Coronary artery (tissue), 2 donors: Measurements from ENCODE around the gene ARHGAP44.

ENCODE experiments used
- DNase-seq: peaks from one replicate; pipeline ENCODE4 v3.0.0-alpha.2; 2017; ENCODE audit warnings: low spot score
- H3K27ac ChIP-seq, 2 donors: fragments of 200-600 bp; sonication (generic); one replicate each; pipeline ENCODE4 v1.5.1; 2016 to 2019
- H3K4me3 ChIP-seq: fragments of 200-600 bp; sonication (generic); 2 replicates; pipeline ENCODE4 v1.5.1; 2016; ENCODE audit warnings: mild to moderate bottlenecking, moderate library complexity
- TF ChIP-seq, protein P1 (sequence below): fragments of 200-600 bp; sonication (generic); IDR thresholded peaks from one replicate; pipeline ENCODE4 v1.5.1; 2019; ENCODE audit warnings: antibody characterized with exemption

Gene ARHGAP44

GRCh38 chr17:12850996-12851395 lies 61.7 kb downstream of the ARHGAP44 start:
- Histone ChIP-seq H3K27ac (no peak overlapping the region), H3K4me3 (no peak overlapping the region)
- TF ChIP-seq, protein P1, sequence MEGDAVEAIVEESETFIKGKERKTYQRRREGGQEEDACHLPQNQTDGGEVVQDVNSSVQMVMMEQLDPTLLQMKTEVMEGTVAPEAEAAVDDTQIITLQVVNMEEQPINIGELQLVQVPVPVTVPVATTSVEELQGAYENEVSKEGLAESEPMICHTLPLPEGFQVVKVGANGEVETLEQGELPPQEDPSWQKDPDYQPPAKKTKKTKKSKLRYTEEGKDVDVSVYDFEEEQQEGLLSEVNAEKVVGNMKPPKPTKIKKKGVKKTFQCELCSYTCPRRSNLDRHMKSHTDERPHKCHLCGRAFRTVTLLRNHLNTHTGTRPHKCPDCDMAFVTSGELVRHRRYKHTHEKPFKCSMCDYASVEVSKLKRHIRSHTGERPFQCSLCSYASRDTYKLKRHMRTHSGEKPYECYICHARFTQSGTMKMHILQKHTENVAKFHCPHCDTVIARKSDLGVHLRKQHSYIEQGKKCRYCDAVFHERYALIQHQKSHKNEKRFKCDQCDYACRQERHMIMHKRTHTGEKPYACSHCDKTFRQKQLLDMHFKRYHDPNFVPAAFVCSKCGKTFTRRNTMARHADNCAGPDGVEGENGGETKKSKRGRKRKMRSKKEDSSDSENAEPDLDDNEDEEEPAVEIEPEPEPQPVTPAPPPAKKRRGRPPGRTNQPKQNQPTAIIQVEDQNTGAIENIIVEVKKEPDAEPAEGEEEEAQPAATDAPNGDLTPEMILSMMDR, result no peak
- DNase-seq, result no peak

GRCh38 chr17:12851901-12852435 lies 62.7 kb downstream of the ARHGAP44 start:
- no peak for DNase-seq
- Histone ChIP-seq H3K4me3 (no peak overlapping the region), H3K27ac (no peak overlapping the region)
- TF ChIP-seq, protein P1, result no peak

GRCh38 chr17:12853921-12854320 lies 64.6 kb downstream of the ARHGAP44 start:
- no peak for DNase-seq

DNA sequence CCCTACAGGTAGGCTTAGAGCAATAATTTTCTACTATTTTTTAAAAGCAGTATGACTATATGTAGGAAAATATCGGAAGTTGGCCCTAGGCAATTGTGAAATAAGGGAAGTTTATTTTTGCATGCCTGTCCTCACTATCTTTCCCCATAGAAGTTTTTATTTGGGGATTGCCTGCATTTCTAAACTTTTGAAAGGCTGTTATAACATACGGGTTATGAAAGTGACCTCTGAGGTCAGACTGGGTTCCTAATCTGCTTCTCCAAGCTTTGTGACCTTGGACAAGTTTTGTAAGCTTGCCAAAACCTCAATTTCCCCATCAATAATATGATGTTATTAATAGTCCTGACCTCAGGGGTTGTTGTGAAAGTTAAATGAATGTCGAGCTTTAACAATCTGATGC lies 67.1 kb downstream of the ARHGAP44 start:
- TF ChIP-seq, protein P1, result no peak
- DNase-seq, result no peak
- Histone ChIP-seq H3K27ac (no peak overlapping the region), H3K4me3 (no peak overlapping the region)

More at GRCh38 chr17:12853921-12854320, 64.6 kb downstream of the ARHGAP44 start:
- H3K4me3 ChIP-seq, result no peak overlapping the region
- TF ChIP-seq, protein P1, result no peak
- H3K27ac ChIP-seq, result no peak overlapping the region

- Histone ChIP-seq H3K27ac (no peak overlapping the region), H3K4me3 (no peak overlapping the region)
- TF ChIP-seq, protein P1, result no peak
- no peak for DNase-seq
These were observed 68.3 kb downstream of the ARHGAP44 start for GRCh38 chr17:12857592-12857991.

- DNase-seq, result no peak
- H3K4me3 ChIP-seq, result no peak overlapping the region
- H3K27ac ChIP-seq, result no peak overlapping the region
- TF ChIP-seq, protein P1, result no peak
These were observed 70.2 kb downstream of the ARHGAP44 start for GRCh38 chr17:12859520-12859919.

DNA sequence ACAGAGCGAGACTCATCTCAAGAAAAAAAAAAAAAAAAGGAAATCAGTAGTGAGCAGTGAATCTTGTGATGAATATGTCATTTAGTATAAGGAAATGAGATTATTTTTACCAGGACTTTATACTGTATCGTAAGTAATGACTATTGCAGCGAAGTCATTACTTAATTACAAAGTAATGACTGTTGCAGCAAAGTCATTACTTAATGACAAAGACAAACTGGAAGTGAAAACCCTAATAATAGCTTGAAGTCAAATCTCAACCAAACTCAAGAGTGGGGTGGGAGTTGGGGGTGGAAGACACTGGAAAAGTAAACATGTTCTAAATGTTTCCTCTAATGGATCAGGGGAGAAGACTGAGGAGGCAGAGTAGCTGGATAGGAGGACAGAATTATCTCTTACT lies 76.5 kb downstream of the ARHGAP44 start:
- TF ChIP-seq, protein P1, result no peak
- Histone ChIP-seq H3K4me3 (no peak overlapping the region), H3K27ac (no peak overlapping the region)
- DNase-seq, result no peak
